Tibial artery (tissue), 4 donors: ENCODE measurements around the gene PLEKHO2.

Experiments used
- DNase-seq, 2 donors: peaks; one replicate each; pipeline ENCODE4 v3.0.0-alpha.2; 2019
- H3K27ac ChIP-seq, 2 donors: fragments of 200-600 bp; sonication (generic) in 1 of 2; 1 replicate in 1 of 2; 2 replicates in 1 of 2; pipeline ENCODE4 v1.5.1; 2018 to 2019; ENCODE audit warnings: mild to moderate bottlenecking in 1 of 2
- H3K27me3 ChIP-seq, 2 donors: fragments of 200-600 bp; sonication (generic) in 1 of 2; one replicate each; pipeline versions ENCODE4 v1.5.1 to v1.6.0; 2016 to 2019
- H3K36me3 ChIP-seq, 3 donors: fragments of 200-600 bp; sonication (generic) in 2 of 3; one replicate each; pipeline ENCODE4 v1.5.1; 2016 to 2019; ENCODE audit warnings: mild to moderate bottlenecking in 2 of 3
- H3K4me1 ChIP-seq, 4 donors: fragments of 200-600 bp; sonication (generic) in 2 of 4; 1 replicate in 3 of 4; 2 replicates in 1 of 4; pipeline ENCODE4 v1.5.1; 2016 to 2019
- H3K4me3 ChIP-seq, 2 donors: fragments of 200-600 bp; sonication (generic) in 1 of 2; 1 replicate in 1 of 2; 2 replicates in 1 of 2; pipeline ENCODE4 v1.5.1; 2018 to 2019; ENCODE audit warnings: mild to moderate bottlenecking in 2 of 2
- H3K9me3 ChIP-seq, 3 donors: fragments of 200-600 bp; sonication (generic) in 1 of 3; one replicate each; pipeline ENCODE4 v1.5.1; 2016 to 2019
- CTCF ChIP-seq, 2 experiments: fragments of 200-600 bp in 1 of 2; fragments of 450-650 bp in 1 of 2; IDR thresholded peaks; one replicate each; pipeline ENCODE4 v1.5.1; 2017 to 2019; ENCODE audit warnings: antibody characterized with exemption in 2 of 2, mild to moderate bottlenecking in 1 of 2, moderate library complexity in 1 of 2
- intact Hi-C: fragments of 100-400 bp; cut with DNase I; formaldehyde crosslinking; loops from one replicate; pipeline ENCODE4 v1.15.0; 2023; ENCODE audit warnings: low total_unique reads

PLEKHO2 gene

GRCh38 chr15:64824929-64825430 is 16.7 kb upstream of the PLEKHO2 start:
- Histone ChIP-seq H3K27ac (no peak overlapping the region), H3K4me1 (peaks cover 0 to 24% (median 21%) of the 10 kb centered on the region in 4 donors), H3K9me3 (no peaks in the 10 kb centered on the region), H3K36me3 (no peaks in the 10 kb centered on the region), H3K4me3 (peak overlapping the region; percentile 39 to 55), H3K27me3 (no peaks in the 10 kb centered on the region)
- intact Hi-C loops, result no loop called here
- DNase-seq, result no peak
- no peak for TF ChIP-seq CTCF (IDR thresholded peaks at IDR 0.05)

- no peaks in the 10 kb centered on the region for H3K9me3 ChIP-seq
- no peaks in the 10 kb centered on the region for H3K27me3 ChIP-seq
- peak within 1 kb of the TSS; percentile 62 to 76 for H3K27ac ChIP-seq
- TF ChIP-seq CTCF (IDR thresholded peaks at IDR 0.05), result peak in 1 of 2 experiments; percentile 9
- H3K4me1 ChIP-seq, result peaks cover 0 to 24% (median 21%) of the 10 kb centered on the region in 4 donors
- H3K4me3 ChIP-seq, result peak within 1 kb of the TSS; percentile 49 to 63
- intact Hi-C loops, result no loop called here
- peak; percentile 94 to 96 for DNase-seq
- no peaks in the 10 kb centered on the region for H3K36me3 ChIP-seq
Observed at GRCh38 chr15:64825431-64826294, 16.1 kb upstream of the PLEKHO2 start, which contains the start of gene PIF1. Gene PIF1, minus strand, starts transcription at chr15:64825647. Its CDS starts 1,312 bp downstream, at chr15:64824335.

- Histone ChIP-seq H3K9me3 (no peaks in the 10 kb centered on the region), H3K4me3 (no peak overlapping the region), H3K4me1 (peaks cover 0 to 19% (median 13%) of the 10 kb centered on the region in 4 donors), H3K36me3 (no peaks in the 10 kb centered on the region), H3K27ac (no peak overlapping the region), H3K27me3 (no peaks in the 10 kb centered on the region)
- TF ChIP-seq CTCF (IDR thresholded peaks at IDR 0.05), result no peak
- DNase-seq, result no peak
- intact Hi-C loops, result no loop called here
Observed at GRCh38 chr15:64828985-64829384, 12.7 kb upstream of the PLEKHO2 start.

- TF ChIP-seq CTCF (IDR thresholded peaks at IDR 0.05), result no peak
- H3K36me3 ChIP-seq, result no peaks in the 10 kb centered on the region
- H3K4me1 ChIP-seq, result peaks cover 0 to 14% (median 1%) of the 10 kb centered on the region in 4 donors
- no peak for DNase-seq
- no peak overlapping the region for H3K27ac ChIP-seq
- H3K9me3 ChIP-seq, result no peaks in the 10 kb centered on the region
- no peaks in the 10 kb centered on the region for H3K27me3 ChIP-seq
- intact Hi-C loops, result no loop called here
- no peak overlapping the region for H3K4me3 ChIP-seq
Observed at GRCh38 chr15:64833690-64834089, 8.0 kb upstream of the PLEKHO2 start.

- intact Hi-C loops, result no loop called here
- H3K9me3 ChIP-seq, result no peaks in the 10 kb centered on the region
- H3K27ac ChIP-seq, result peak overlapping the region; percentile 31 to 81
- peaks cover 0 to 22% (median 8%) of the 10 kb centered on the region in 4 donors for H3K4me1 ChIP-seq
- H3K27me3 ChIP-seq, result no peaks in the 10 kb centered on the region
- DNase-seq, result no peak
- no peaks in the 10 kb centered on the region for H3K36me3 ChIP-seq
- no peak for TF ChIP-seq CTCF (IDR thresholded peaks at IDR 0.05)
- H3K4me3 ChIP-seq, result peak overlapping the region in 1 of 2 donors; percentile 22
Observed at GRCh38 chr15:64836023-64836536, 5.6 kb upstream of the PLEKHO2 start.
